ENCODE results near the gene DLG4. TPM values are rescaled to one million over a fixed set of nuclear protein-coding genes. Genes with fewer than 3 reads are reported as not detected.

Gene DLG4
- total RNA-seq, 2 donors from 2014 or later, result 3.3 to 8.3 TPM

GRCh38 chr17:7208754-7209460 is 10.7 kb downstream of the DLG4 start:
- peaks cover 32 to 41% of the 10 kb centered on the region in 2 donors for H3K4me1 Mint-ChIP-seq (ENCODE audit: low read depth in 2 of 2)
- peaks cover 6 to 9% of the 10 kb centered on the region in 2 donors for H3K27me3 Mint-ChIP-seq
- H3K27ac Mint-ChIP-seq, result no peak overlapping the region
- H3K36me3 Mint-ChIP-seq, result no peaks in the 10 kb centered on the region
- ATAC-seq, result no peak
- DNase-seq (ENCODE audit: low spot score), result no peak
- H3K4me3 Mint-ChIP-seq, result no peak overlapping the region
- H3K9me3 Mint-ChIP-seq, result no peaks in the 10 kb centered on the region

- Mint-ChIP-seq H3K4me3 (no peak overlapping the region), H3K36me3 (no peaks in the 10 kb centered on the region), H3K27me3 (peaks cover 6 to 9% of the 10 kb centered on the region in 2 donors), H3K27ac (no peak overlapping the region), H3K9me3 (no peaks in the 10 kb centered on the region), H3K4me1 (ENCODE audit: low read depth in 2 of 2) (peaks cover 28 to 39% of the 10 kb centered on the region in 2 donors)
- DNase-seq (ENCODE audit: low spot score) (no peak), ATAC-seq (no peak)
Measured at GRCh38 chr17:7208027-7208571, 11.5 kb downstream of the DLG4 start.

DNA sequence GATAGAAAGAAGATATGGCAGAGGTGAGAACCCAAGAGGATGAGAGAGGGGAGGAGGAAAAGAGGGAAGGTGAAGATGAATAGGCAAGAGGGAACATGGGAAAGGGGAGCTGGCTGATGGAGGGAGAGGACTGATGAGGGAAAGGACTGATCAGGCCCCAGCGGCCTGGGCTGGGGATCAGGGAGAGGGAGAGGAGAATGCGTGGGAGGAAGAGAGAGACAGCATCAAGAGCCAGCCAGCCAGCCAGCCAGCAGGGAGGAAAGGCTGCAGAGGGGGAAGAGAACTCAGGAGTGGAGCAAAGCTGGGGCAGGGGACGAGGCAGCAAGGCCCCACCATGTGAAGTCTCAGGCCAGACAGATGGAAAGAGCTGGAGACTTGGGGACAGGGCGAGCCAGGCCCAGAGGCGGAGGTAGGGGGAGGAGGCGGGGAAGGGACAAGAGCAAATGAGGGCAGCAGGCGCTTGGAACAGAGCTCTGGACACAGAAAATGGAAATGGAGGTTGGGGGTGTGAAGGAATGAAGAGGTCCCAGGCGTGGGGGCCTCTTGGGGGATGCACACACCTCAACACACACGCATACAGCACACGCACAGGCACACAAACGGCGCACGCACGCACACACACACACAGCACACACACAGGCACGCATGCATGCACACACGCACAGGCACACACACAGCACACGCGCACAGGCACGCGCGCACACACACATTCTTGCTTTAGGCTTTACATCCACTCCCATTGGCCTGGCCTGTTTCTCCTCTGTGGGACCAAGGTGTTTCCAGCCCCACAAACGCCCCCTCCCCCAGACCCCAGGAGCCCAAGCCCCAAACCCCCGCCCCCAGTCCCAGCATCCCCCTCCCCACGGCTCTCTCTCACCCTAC is 12.3 kb downstream of the DLG4 start:
- H3K27ac Mint-ChIP-seq, result peak overlapping the region; percentile 25 to 85
- no peak for ATAC-seq

GRCh38 chr17:7205561-7205960 is 14.1 kb downstream of the DLG4 start:
- H3K4me3 Mint-ChIP-seq, result peak overlapping the region; percentile 87
- no peaks in the 10 kb centered on the region for H3K36me3 Mint-ChIP-seq
- peaks cover 0 to 3% of the 10 kb centered on the region in 2 donors for H3K27me3 Mint-ChIP-seq
- ATAC-seq (no peak), DNase-seq (ENCODE audit: low spot score) (no peak)
- peak overlapping the region; percentile 81 to 85 for H3K27ac Mint-ChIP-seq
- no peaks in the 10 kb centered on the region for H3K9me3 Mint-ChIP-seq
- H3K4me1 Mint-ChIP-seq (ENCODE audit: low read depth in 2 of 2), result peaks cover 28 to 33% of the 10 kb centered on the region in 2 donors

More for the DNA sequence above, 12.3 kb downstream of the DLG4 start:
- no peaks in the 10 kb centered on the region for H3K36me3 Mint-ChIP-seq
- DNase-seq (ENCODE audit: low spot score), result no peak
- peaks cover 28 to 38% of the 10 kb centered on the region in 2 donors for H3K4me1 Mint-ChIP-seq (ENCODE audit: low read depth in 2 of 2)
- no peaks in the 10 kb centered on the region for H3K9me3 Mint-ChIP-seq
- H3K27me3 Mint-ChIP-seq, result peaks cover 5 to 9% of the 10 kb centered on the region in 2 donors
- no peak overlapping the region for H3K4me3 Mint-ChIP-seq

DNA sequence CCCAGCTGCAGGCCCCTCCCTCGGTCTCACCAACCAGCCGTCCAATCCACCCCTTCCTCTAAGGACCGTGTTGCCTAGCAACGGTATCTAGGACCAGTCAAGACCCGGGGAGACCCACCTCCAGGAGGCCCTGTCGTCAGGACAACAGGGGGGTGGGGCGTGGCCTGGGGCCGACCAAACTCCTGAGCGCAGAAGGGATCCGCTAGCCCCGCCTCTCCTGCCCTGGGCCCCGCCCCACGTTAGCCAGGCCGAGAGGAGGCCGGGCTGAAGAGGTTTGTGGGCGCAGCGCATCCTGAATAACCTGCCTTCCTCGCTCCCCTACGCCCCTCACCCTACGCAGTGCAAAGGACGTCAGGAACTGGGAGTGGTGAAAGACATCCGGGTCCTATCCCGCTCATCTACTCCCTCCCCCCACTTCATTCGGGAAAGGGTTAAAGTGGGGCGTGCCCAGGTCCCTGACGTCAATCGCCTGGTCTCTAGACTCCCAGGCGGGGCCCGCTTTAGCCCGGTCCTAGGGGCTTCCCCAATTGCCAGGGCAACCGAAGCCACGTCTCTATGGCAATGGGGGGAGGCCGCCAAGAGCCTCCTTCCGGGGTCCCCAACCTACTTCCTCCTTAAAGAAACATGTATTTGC is 14.7 kb downstream of the DLG4 start:
- no peaks in the 10 kb centered on the region for H3K27me3 Mint-ChIP-seq
- peak; percentile 93 for DNase-seq (ENCODE audit: low spot score)
- H3K9me3 Mint-ChIP-seq, result no peaks in the 10 kb centered on the region

GRCh38 chr17:7204336-7204735 is 15.3 kb downstream of the DLG4 start:
- no peaks in the 10 kb centered on the region for H3K27me3 Mint-ChIP-seq
- ATAC-seq (peak in 1 of 2 donors; percentile 41), DNase-seq (ENCODE audit: low spot score) (no peak)
- H3K4me3 Mint-ChIP-seq, result peak overlapping the region; percentile 87
- no peaks in the 10 kb centered on the region for H3K9me3 Mint-ChIP-seq
- H3K27ac Mint-ChIP-seq, result peak overlapping the region; percentile 81 to 85
- no peaks in the 10 kb centered on the region for H3K36me3 Mint-ChIP-seq
- H3K4me1 Mint-ChIP-seq (ENCODE audit: low read depth in 2 of 2), result peaks cover 28 to 33% of the 10 kb centered on the region in 2 donors

More for the DNA sequence above, 14.7 kb downstream of the DLG4 start:
- Mint-ChIP-seq H3K27ac (peak overlapping the region; percentile 81 to 85), H3K36me3 (no peaks in the 10 kb centered on the region), H3K4me1 (ENCODE audit: low read depth in 2 of 2) (peaks cover 28 to 33% of the 10 kb centered on the region in 2 donors), H3K4me3 (peak overlapping the region; percentile 87)
- peak; percentile 92 to 93 for ATAC-seq

- DNase-seq (ENCODE audit: low spot score) (no peak), ATAC-seq (no peak)
- Mint-ChIP-seq H3K9me3 (no peaks in the 10 kb centered on the region), H3K4me3 (peak overlapping the region; percentile 87), H3K27me3 (no peaks in the 10 kb centered on the region), H3K27ac (peak overlapping the region; percentile 81 to 85), H3K36me3 (no peaks in the 10 kb centered on the region), H3K4me1 (ENCODE audit: low read depth in 2 of 2) (peaks cover 28 to 33% of the 10 kb centered on the region in 2 donors)
Measured at GRCh38 chr17:7203391-7203790, 16.2 kb downstream of the DLG4 start.

DNA sequence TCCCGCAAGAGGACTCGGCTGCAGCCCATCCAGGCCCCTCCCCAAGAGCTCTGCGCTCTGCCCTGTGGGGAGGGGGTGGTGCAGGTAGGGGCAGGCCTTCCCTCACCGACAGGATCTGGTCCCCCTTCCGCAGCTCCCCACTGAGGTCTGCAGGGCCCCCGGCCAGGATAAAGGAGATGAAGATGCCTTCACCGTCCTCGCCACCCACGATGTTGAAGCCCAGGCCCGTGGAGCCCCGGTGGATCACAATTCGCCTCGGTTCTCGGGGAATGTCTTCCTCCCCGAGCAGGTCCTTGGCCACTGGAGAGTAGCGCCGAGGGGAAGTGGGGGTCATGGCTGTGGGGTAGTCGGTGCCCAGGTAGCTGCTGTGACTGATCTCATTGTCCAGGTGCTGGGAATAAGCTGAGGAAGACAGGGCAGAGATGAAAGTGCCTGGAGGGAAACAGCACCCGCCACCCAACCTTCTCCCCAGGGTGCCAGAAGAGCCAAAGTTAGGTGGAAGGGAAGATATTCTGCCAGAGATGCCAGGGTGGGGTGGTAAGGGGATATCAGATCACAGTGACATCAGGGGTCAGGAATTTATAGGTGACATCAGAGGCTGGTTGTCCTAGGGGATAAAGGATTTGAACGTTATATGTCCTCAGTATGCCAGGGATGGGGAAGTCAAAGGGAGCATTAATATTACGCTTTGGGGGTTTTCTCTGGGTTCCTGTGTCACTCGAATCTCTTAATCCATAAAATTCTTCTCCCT is 22.8 kb downstream of the DLG4 start:
- Mint-ChIP-seq H3K4me1 (ENCODE audit: low read depth in 2 of 2) (no peaks in the 10 kb centered on the region), H3K36me3 (no peaks in the 10 kb centered on the region), H3K27me3 (no peaks in the 10 kb centered on the region), H3K4me3 (no peak overlapping the region), H3K27ac (no peak overlapping the region), H3K9me3 (no peaks in the 10 kb centered on the region)
- DNase-seq (ENCODE audit: low spot score) (no peak), ATAC-seq (peak in 1 of 2 donors; percentile 34)

DNA sequence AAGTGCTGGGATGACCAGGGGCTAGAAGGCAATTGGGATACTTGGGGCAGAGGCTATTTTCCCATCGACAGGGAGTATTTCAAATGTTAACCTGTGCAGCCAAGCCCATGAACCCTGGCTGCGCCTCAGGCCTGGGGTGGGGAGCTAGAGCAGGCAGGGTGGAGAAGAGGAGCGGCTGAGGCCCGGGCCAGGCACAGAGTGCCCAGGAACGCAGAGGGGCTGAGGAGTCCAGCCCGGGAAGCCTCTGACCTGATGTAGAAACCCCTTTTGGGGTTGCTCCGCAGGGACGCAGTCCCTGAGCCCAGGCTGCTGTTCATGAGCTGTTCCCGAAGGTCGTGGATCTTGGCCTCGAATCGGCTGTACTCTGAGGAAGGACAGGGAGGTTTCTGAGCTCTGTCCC is 23.7 kb downstream of the DLG4 start:
- H3K4me3 Mint-ChIP-seq, result no peak overlapping the region
- DNase-seq (ENCODE audit: low spot score) (no peak), ATAC-seq (no peak)
- H3K27me3 Mint-ChIP-seq, result no peaks in the 10 kb centered on the region
- no peaks in the 10 kb centered on the region for H3K36me3 Mint-ChIP-seq
- H3K9me3 Mint-ChIP-seq, result no peaks in the 10 kb centered on the region
- H3K4me1 Mint-ChIP-seq (ENCODE audit: low read depth in 2 of 2), result no peaks in the 10 kb centered on the region
- H3K27ac Mint-ChIP-seq, result no peak overlapping the region

DNA sequence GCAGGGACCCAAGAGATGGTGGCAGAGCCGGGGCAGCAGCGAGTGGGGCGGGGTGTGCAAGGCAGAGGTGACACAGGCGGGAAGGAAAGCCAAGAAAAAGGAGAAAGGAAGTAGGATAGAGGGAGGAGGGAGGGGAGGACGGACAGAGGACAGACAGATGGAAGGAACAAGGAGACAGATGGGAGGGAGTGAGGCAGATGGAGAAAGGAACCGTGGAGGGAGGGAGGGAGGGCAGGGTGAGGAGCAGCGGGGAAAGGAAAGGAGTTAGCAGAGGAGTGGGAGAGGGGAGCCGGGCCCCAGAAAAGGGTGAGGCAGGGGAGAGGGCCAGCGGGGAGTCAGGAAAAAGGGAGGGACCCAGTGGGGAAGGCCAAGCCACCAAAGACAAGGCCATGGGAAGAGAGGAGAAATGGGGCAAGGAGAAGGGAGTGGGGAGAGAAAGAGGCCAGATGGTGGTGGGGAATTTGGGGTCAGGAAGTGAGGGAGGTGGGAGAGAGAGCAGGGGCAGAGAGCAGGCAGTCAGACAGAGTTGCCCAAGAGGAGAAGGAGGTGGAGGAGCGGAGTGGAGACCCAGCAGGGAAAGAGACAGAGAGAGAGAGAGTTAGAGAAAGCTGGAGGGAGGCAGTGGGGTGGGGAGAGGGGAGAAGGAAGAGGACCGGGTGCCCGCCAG is 27.2 kb downstream of the DLG4 start:
- H3K4me3 Mint-ChIP-seq, result no peak overlapping the region

GRCh38 chr17:7191571-7192270 is 27.9 kb downstream of the DLG4 start:
- no peak overlapping the region for H3K4me3 Mint-ChIP-seq
- no peak for DNase-seq (ENCODE audit: low spot score)
- H3K9me3 Mint-ChIP-seq, result no peaks in the 10 kb centered on the region
- no peak overlapping the region for H3K27ac Mint-ChIP-seq
- H3K36me3 Mint-ChIP-seq, result no peaks in the 10 kb centered on the region
- peak in 1 of 2 donors; percentile 41 for ATAC-seq
- no peaks in the 10 kb centered on the region for H3K27me3 Mint-ChIP-seq
- peaks cover 0 to under 1% of the 10 kb centered on the region in 2 donors for H3K4me1 Mint-ChIP-seq (ENCODE audit: low read depth in 2 of 2)

More for the DNA sequence above, 27.2 kb downstream of the DLG4 start:
- ATAC-seq (no peak), DNase-seq (ENCODE audit: low spot score) (no peak)
- Mint-ChIP-seq H3K27me3 (no peaks in the 10 kb centered on the region), H3K27ac (no peak overlapping the region), H3K4me1 (ENCODE audit: low read depth in 2 of 2) (no peaks in the 10 kb centered on the region), H3K36me3 (no peaks in the 10 kb centered on the region), H3K9me3 (no peaks in the 10 kb centered on the region)

DNA sequence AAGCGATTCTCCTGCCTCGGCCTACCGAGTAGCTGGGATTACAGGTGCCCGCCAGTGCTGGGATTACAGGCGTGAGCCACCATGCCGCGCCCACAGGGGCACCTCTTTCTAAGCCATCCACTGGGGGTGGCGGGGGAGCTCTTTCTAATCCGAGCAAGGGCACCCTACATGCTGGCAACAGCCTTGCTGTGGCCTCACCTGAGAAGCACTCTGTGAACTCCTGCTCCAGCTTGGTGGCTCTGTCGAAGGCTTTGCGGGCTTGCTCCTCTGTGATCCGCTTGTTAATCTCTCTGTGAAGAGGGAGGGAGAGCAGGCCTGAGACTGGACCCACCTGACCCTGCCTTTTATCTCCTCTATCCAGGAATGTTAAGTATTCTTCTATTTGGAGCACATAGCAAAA is 28.6 kb downstream of the DLG4 start:
- Mint-ChIP-seq H3K27me3 (no peaks in the 10 kb centered on the region), H3K36me3 (no peaks in the 10 kb centered on the region), H3K4me1 (ENCODE audit: low read depth in 2 of 2) (peaks cover 0 to 7% of the 10 kb centered on the region in 2 donors), H3K4me3 (no peak overlapping the region), H3K9me3 (no peaks in the 10 kb centered on the region), H3K27ac (no peak overlapping the region)
- DNase-seq (ENCODE audit: low spot score) (no peak), ATAC-seq (no peak)

Data from natural killer cell treated with Interleukin-12 subunit alpha and Interleukin-12 subunit beta and Interleukin-15 and Interleukin-18, amount 100 ng/mL, for 72 hours (primary cell).